SK-N-SH (cell line): Measurements from ENCODE around the gene ARL6IP5. TPM values are rescaled to one million over a fixed set of nuclear protein-coding genes. Genes with fewer than 3 reads are reported as not detected.

Source experiments
- CTCF ChIA-PET: fragments of 300-600, 350-600 bp; formaldehyde crosslinking; extraction: SDS; loops from one replicate; lab custom pipeline; 2021; lab: Yijun Ruan, JAX
- POLR2A ChIA-PET: fragments of 350-600 bp; sonication (Branson Sonifier 250); formaldehyde crosslinking; extraction: SDS; loops from one replicate; lab custom pipeline; 2020; ENCODE audit warnings: antibody characterized with exemption, inconsistent platforms; lab: Yijun Ruan, JAX
- DNase-seq: peaks from one replicate; pipeline ENCODE4 v3.0.0; 2012
- H2AFZ ChIP-seq: fragments of 200-600 bp; sonication (generic); 2 replicates; pipeline ENCODE4 v1.8.1; 2016; ENCODE audit warnings: antibody characterized with exemption, mild to moderate bottlenecking, low read depth
- H3F3A ChIP-seq: fragments of 200-600 bp; sonication (generic); replicated peaks from 2 replicates; pipeline ENCODE3; 2016; ENCODE audit warnings: antibody characterized with exemption, mild to moderate bottlenecking; ENCODE audit not compliant: insufficient read depth
- H3K27ac ChIP-seq, 2 experiments: fragments of 200-500 bp in 1 of 2; fragments of 200-600 bp in 1 of 2; sonication (Bioruptor generic) in 1 of 2; sonication (generic), shearing (Covaris generic) in 1 of 2; 2 replicates each; pipeline versions ENCODE4 v1.5.1 to v1.6.1; 2014 to 2016; ENCODE audit warnings: low read depth in 2 of 2, inconsistent platforms in 1 of 2, low read length in 1 of 2, mild to moderate bottlenecking in 1 of 2, mixed read lengths in 1 of 2
- H3K27me3 ChIP-seq: fragments of 200-600 bp; sonication (generic), shearing (Covaris generic); 2 replicates; pipeline ENCODE4 v1.6.1; 2016; ENCODE audit warnings: mixed run types; ENCODE audit not compliant: insufficient read depth
- H3K36me3 ChIP-seq, 2 experiments: fragments of 200-500 bp in 1 of 2; fragments of 200-600 bp in 1 of 2; sonication (Bioruptor generic) in 1 of 2; sonication (generic) in 1 of 2; replicated peaks in 1 of 2; 2 replicates each; pipeline versions ENCODE3 to v1.5.1; 2014 to 2016; ENCODE audit warnings: low read length in 1 of 2, mild to moderate bottlenecking in 1 of 2; ENCODE audit not compliant: insufficient read depth in 2 of 2, control insufficient read depth in 1 of 2
- H3K4me1 ChIP-seq, 2 experiments: fragments of 200-500 bp in 1 of 2; fragments of 200-600 bp in 1 of 2; sonication (Bioruptor generic) in 1 of 2; sonication (generic), shearing (Covaris generic) in 1 of 2; 2 replicates each; pipeline versions ENCODE4 v1.5.1 to v1.6.1; 2014 to 2016; ENCODE audit warnings: low read depth in 1 of 2, low read length in 1 of 2, mixed run types in 1 of 2; ENCODE audit not compliant: insufficient read depth in 2 of 2, control insufficient read depth in 1 of 2
- H3K4me2 ChIP-seq: fragments of 200-600 bp; sonication (generic), shearing (Covaris generic); 2 replicates; pipeline ENCODE4 v1.6.1; 2017; ENCODE audit warnings: mixed run types
- H3K4me3 ChIP-seq, 2 experiments: fragments of 200-500 bp in 1 of 2; fragments of 200-600 bp in 1 of 2; sonication (Bioruptor generic) in 1 of 2; sonication (generic), shearing (Covaris generic) in 1 of 2; 2 replicates each; pipeline versions ENCODE4 v1.5.1 to v1.8.1; 2014 to 2016; ENCODE audit warnings: low read depth in 2 of 2, inconsistent platforms in 1 of 2, low read length in 1 of 2, mild to moderate bottlenecking in 1 of 2, mixed read lengths in 1 of 2, moderate library complexity in 1 of 2
- H3K79me2 ChIP-seq: fragments of 200-600 bp; sonication (generic); 2 replicates; pipeline ENCODE4 v1.8.1; 2017; ENCODE audit warnings: mild to moderate bottlenecking; ENCODE audit not compliant: insufficient read depth
- H3K9ac ChIP-seq: fragments of 200-600 bp; sonication (generic); 2 replicates; pipeline ENCODE4 v1.6.1; 2017; ENCODE audit warnings: mixed run types
- H3K9me2 ChIP-seq: fragments of 200-600 bp; sonication (generic); 2 replicates; pipeline ENCODE4 v1.6.1; 2017; ENCODE audit warnings: mixed run types
- H3K9me3 ChIP-seq: fragments of 200-600 bp; sonication (generic); 2 replicates; pipeline ENCODE4 v1.6.1; 2017; ENCODE audit warnings: mixed run types, mild to moderate bottlenecking, moderate library complexity
- H4K20me1 ChIP-seq: fragments of 200-600 bp; sonication (generic); 2 replicates; pipeline ENCODE4 v1.6.1; 2017; ENCODE audit warnings: mild to moderate bottlenecking, mixed run types; ENCODE audit not compliant: insufficient read depth
- ELF1 ChIP-seq: IDR thresholded peaks from 2 replicates; pipeline ENCODE4 v1.4.0; 2012
- EP300 ChIP-seq, 2 experiments: IDR thresholded peaks; 2 replicates each; pipeline versions ENCODE4 v1.4.0 to v1.6.1; 2012; ENCODE audit warnings: borderline replicate concordance in 1 of 2, low read depth in 1 of 2, low read length in 1 of 2
- FOSL2 ChIP-seq: IDR thresholded peaks from 2 replicates; pipeline ENCODE4 v1.4.0; 2012; ENCODE audit warnings: low read depth, mild to moderate bottlenecking, moderate library complexity, borderline replicate concordance
- MEF2A ChIP-seq: IDR thresholded peaks from 2 replicates; pipeline ENCODE4 v1.4.0; 2012; ENCODE audit warnings: low read depth, borderline replicate concordance
- NRF1 ChIP-seq: IDR thresholded peaks from 2 replicates; pipeline ENCODE4 v1.6.1; 2012; ENCODE audit warnings: low read depth, mild to moderate bottlenecking, low read length
- POLR2AphosphoS5 ChIP-seq: IDR thresholded peaks from 2 replicates; pipeline ENCODE4 v1.6.1; 2012; ENCODE audit warnings: low read depth, low read length
- RXRA ChIP-seq: IDR thresholded peaks from 2 replicates; pipeline ENCODE4 v1.4.0; 2012; ENCODE audit warnings: low read depth, mild to moderate bottlenecking, borderline replicate concordance
- SIN3A ChIP-seq: IDR thresholded peaks from 2 replicates; pipeline ENCODE4 v1.6.1; 2012; ENCODE audit warnings: low read depth, mild to moderate bottlenecking, low read length, moderate library complexity, borderline replicate concordance
- TAF1 ChIP-seq: IDR thresholded peaks from 2 replicates; pipeline ENCODE4 v1.6.1; 2012; ENCODE audit warnings: low read depth, mild to moderate bottlenecking, low read length, moderate library complexity, borderline replicate concordance
- TEAD4 ChIP-seq: IDR thresholded peaks from 2 replicates; pipeline ENCODE4 v1.4.0; 2012; ENCODE audit warnings: mild to moderate bottlenecking, borderline replicate concordance; ENCODE audit not compliant: insufficient read depth
- WGBS: methylation state at CpG from one replicate; pipeline ENCODE4 v1.1.6; 2017; ENCODE audit warnings: low lambda C conversion rate; 5-methylcytosine and 5-hydroxymethylcytosine counted together
- polyA plus RNA-seq, 3 experiments: library from polyadenylated mRNA; depleted of rRNA; stranded (reverse); fragments of >200 nt; gene quantifications; 2 replicates each; pipeline ENCODE4 v1.2.3, GENCODE V29; 2012
- TF ChIP-seq, protein P1 (sequence below): fragments of 200-600 bp; sonication (generic); IDR thresholded peaks from 2 replicates; pipeline ENCODE4 v1.6.1; 2017; ENCODE audit warnings: antibody characterized with exemption, mild to moderate bottlenecking, moderate library complexity
- TF ChIP-seq, protein P2 (sequence below): IDR thresholded peaks from 2 replicates; pipeline ENCODE4 v1.4.0; 2012; ENCODE audit warnings: low read depth, borderline replicate concordance
- TF ChIP-seq, protein P3 (sequence below): IDR thresholded peaks from 2 replicates; pipeline ENCODE4 v1.4.0; 2012; ENCODE audit warnings: low read depth, borderline replicate concordance
- TF ChIP-seq, protein P4 (sequence below): fragments of 150-350 bp; IDR thresholded peaks from 2 replicates; pipeline ENCODE4 v1.6.1; 2017; ENCODE audit warnings: antibody characterized with exemption, low read length, low read depth, borderline replicate concordance
- TF ChIP-seq, protein P5 (sequence below): fragments of 150-350 bp; IDR thresholded peaks from 2 replicates; pipeline ENCODE4 v1.6.1; 2016; ENCODE audit warnings: mild to moderate bottlenecking, low read depth, low read length

ARL6IP5 gene
- polyA plus RNA-seq, 1 of the 3 experiments (the other 2 are of a cell fraction), result 64.6 TPM

DNA sequence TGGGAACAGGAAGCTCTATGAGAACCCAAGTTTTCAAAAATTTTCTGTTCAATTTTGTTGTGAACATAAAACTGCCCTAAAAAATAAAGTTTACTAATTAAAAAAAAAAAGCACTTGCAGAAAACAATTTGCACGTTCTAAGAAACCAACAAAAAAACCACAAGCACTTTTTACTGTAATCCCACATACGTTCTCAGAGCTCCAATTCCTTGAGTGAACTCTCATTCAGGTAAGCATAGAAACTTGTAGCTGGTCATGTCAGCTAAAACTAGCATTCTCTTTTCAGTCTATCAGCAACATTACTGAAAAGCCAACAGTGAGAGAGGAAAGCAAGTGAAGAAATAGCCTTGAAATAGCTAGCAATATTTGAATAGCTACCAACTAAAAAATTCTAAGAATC, 21.1 kb upstream of the ARL6IP5 start:
- peaks cover 3% of the 10 kb centered on the region; the same call in 1 of the 2 replicates for H3K79me2 ChIP-seq
- H3K4me3 ChIP-seq, result no peak overlapping the region
- ChIA-PET POLR2A (no interaction called here), CTCF (interaction anchor here (1.1 kb wide), 2 partner anchors 58 to 243 kb away, joined by 3 read pairs; no protein-coding TSS in a partner anchor)
- peaks cover 70 to 73% of the 10 kb centered on the region in 2 experiments for H3K36me3 ChIP-seq
- H3K27ac ChIP-seq, result no peak overlapping the region
- H3K9me2 ChIP-seq, result no peaks in the 10 kb centered on the region
- H3K9ac ChIP-seq, result no peak overlapping the region
- DNase-seq, result no peak
- whole genome bisulfite sequencing, result 98% methylated on average over 2 of the region's 2 CpGs
- no peaks in the 10 kb centered on the region for H4K20me1 ChIP-seq
- no peaks in the 10 kb centered on the region for H3K27me3 ChIP-seq
- no peak overlapping the region for H2AFZ ChIP-seq
- no peaks in the 10 kb centered on the region for H3K9me3 ChIP-seq
- no peaks in the 10 kb centered on the region; a peak in 1 of 4 replicates for H3K4me1 ChIP-seq
- no peak overlapping the region for H3K4me2 ChIP-seq
- peaks cover 2% of the 10 kb centered on the region for H3F3A ChIP-seq
- TF ChIP-seq, protein P1, sequence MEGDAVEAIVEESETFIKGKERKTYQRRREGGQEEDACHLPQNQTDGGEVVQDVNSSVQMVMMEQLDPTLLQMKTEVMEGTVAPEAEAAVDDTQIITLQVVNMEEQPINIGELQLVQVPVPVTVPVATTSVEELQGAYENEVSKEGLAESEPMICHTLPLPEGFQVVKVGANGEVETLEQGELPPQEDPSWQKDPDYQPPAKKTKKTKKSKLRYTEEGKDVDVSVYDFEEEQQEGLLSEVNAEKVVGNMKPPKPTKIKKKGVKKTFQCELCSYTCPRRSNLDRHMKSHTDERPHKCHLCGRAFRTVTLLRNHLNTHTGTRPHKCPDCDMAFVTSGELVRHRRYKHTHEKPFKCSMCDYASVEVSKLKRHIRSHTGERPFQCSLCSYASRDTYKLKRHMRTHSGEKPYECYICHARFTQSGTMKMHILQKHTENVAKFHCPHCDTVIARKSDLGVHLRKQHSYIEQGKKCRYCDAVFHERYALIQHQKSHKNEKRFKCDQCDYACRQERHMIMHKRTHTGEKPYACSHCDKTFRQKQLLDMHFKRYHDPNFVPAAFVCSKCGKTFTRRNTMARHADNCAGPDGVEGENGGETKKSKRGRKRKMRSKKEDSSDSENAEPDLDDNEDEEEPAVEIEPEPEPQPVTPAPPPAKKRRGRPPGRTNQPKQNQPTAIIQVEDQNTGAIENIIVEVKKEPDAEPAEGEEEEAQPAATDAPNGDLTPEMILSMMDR, result no peak
- TF ChIP-seq, protein P2, sequence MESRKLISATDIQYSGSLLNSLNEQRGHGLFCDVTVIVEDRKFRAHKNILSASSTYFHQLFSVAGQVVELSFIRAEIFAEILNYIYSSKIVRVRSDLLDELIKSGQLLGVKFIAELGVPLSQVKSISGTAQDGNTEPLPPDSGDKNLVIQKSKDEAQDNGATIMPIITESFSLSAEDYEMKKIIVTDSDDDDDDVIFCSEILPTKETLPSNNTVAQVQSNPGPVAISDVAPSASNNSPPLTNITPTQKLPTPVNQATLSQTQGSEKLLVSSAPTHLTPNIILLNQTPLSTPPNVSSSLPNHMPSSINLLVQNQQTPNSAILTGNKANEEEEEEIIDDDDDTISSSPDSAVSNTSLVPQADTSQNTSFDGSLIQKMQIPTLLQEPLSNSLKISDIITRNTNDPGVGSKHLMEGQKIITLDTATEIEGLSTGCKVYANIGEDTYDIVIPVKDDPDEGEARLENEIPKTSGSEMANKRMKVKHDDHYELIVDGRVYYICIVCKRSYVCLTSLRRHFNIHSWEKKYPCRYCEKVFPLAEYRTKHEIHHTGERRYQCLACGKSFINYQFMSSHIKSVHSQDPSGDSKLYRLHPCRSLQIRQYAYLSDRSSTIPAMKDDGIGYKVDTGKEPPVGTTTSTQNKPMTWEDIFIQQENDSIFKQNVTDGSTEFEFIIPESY, result no peak
- no peak for TF ChIP-seq POLR2AphosphoS5
- no peak for TF ChIP-seq RXRA
- no peak for TF ChIP-seq EP300 (IDR thresholded peaks at IDR 0.05; ENCODE audit: borderline replicate concordance in 1 of 2, low read depth in 1 of 2, low read length in 1 of 2)
- no peak for TF ChIP-seq TEAD4
- TF ChIP-seq, protein P3, sequence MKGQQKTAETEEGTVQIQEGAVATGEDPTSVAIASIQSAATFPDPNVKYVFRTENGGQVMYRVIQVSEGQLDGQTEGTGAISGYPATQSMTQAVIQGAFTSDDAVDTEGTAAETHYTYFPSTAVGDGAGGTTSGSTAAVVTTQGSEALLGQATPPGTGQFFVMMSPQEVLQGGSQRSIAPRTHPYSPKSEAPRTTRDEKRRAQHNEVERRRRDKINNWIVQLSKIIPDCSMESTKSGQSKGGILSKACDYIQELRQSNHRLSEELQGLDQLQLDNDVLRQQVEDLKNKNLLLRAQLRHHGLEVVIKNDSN, result no peak
- TF ChIP-seq FOSL2, result no peak
- TF ChIP-seq TAF1, result no peak
- TF ChIP-seq, protein P4, sequence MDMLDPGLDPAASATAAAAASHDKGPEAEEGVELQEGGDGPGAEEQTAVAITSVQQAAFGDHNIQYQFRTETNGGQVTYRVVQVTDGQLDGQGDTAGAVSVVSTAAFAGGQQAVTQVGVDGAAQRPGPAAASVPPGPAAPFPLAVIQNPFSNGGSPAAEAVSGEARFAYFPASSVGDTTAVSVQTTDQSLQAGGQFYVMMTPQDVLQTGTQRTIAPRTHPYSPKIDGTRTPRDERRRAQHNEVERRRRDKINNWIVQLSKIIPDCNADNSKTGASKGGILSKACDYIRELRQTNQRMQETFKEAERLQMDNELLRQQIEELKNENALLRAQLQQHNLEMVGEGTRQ, result no peak
- TF ChIP-seq SIN3A, result no peak
- TF ChIP-seq MEF2A, result no peak
- TF ChIP-seq NRF1, result no peak
- no peak for TF ChIP-seq ELF1
- TF ChIP-seq, protein P5, sequence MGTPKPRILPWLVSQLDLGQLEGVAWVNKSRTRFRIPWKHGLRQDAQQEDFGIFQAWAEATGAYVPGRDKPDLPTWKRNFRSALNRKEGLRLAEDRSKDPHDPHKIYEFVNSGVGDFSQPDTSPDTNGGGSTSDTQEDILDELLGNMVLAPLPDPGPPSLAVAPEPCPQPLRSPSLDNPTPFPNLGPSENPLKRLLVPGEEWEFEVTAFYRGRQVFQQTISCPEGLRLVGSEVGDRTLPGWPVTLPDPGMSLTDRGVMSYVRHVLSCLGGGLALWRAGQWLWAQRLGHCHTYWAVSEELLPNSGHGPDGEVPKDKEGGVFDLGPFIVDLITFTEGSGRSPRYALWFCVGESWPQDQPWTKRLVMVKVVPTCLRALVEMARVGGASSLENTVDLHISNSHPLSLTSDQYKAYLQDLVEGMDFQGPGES, result no peak
